ENCODE data around the gene EHF.

DNA sequence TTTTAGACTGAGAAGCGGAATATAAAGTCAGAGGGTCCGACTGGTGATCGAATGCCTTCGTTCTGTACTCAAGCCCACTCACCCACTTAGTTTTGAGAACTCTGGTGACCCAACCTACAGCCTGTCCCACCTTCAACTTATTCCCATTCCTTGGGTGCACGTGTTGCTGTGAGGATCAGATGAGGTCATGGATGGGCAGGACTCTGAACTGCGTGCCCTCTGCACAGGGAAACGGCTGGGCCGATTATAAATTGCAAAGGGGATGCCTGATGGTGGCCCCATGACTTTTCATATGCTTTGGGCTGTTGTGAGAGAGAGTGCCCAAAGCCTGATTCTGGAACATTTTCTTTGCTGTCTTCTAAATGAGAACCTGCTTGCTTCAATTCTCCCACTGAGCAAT is 16.0 kb upstream of the EHF start:
- TF ChIP-seq POLR2A (IDR thresholded peaks at IDR 0.05) = no peak
- TF ChIP-seq CTCF (IDR thresholded peaks at IDR 0.05) = no peak

Measured in ovary (tissue), 3 donors.